HG02970 (cell line): ENCODE data around the gene SMOC1.

ENCODE experiments used
- ATAC-seq: cut with Tn5 transposase; IDR thresholded peaks from one replicate; pipeline ENCODE4 v1.9.1; 2021; ENCODE audit warnings: mild to moderate bottlenecking, moderate library complexity, moderate number of reproducible peaks; ENCODE audit not compliant: unreplicated experiment, low FRiP score

Gene SMOC1

DNA sequence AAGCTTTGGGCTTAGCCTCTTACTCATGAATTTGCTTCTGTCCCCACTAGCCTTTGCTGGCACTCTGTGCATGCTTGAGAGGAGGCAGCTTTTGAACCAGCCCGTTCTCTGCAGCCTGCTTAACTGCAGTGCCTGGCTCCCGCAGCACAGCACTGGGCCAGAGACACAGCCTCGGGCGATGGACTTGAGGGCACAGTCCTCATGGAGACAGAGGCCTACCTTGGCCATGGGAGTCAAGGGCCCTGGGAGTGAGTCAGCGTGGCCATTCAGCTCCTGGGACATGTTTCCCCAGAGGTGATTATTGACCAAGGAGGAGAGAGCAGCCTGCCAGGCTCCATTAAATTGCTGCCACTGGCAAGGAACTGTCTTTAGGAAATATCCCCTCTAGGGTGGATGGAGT is 93.5 kb downstream of the SMOC1 start:
- ATAC-seq, result no peak

DNA sequence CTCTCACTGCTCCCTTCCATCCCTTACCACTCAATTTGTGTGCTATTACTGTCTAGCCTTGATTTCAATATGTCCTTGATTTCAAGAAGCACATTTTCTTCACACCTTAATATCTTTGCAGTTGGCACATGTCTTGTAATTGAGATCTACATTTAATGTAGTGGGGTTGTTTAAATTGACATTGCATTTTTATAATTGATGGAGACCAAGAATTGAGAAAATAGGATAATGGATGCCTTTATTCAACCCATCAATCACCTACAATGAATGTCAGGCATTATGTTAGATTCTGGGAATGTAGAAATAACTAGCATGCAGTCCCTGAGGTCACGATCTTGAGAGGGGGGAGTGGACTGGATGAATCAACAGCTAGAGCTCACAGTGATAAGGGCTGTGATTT is 94.6 kb downstream of the SMOC1 start:
- ATAC-seq, result no peak

DNA sequence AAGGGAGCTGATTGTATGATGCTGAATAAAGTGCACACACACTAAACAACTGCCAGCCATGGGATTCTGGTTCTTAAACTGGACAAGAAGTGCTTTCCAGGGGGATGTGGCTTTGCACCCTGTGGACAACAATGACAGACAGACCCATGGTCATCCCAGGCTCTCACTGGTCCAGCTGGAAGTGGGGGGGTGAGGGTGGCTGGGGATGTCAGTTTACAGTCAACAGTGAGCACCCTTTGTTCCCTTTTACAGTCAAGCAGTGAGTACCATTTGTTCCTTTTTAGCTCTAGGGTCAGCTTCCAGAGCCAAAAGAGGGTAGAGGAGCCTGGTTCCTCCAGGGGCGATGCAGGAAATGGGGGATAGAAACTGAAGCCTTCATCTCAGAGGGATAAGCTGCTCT is 100.7 kb downstream of the SMOC1 start:
- ATAC-seq, result no peak

DNA sequence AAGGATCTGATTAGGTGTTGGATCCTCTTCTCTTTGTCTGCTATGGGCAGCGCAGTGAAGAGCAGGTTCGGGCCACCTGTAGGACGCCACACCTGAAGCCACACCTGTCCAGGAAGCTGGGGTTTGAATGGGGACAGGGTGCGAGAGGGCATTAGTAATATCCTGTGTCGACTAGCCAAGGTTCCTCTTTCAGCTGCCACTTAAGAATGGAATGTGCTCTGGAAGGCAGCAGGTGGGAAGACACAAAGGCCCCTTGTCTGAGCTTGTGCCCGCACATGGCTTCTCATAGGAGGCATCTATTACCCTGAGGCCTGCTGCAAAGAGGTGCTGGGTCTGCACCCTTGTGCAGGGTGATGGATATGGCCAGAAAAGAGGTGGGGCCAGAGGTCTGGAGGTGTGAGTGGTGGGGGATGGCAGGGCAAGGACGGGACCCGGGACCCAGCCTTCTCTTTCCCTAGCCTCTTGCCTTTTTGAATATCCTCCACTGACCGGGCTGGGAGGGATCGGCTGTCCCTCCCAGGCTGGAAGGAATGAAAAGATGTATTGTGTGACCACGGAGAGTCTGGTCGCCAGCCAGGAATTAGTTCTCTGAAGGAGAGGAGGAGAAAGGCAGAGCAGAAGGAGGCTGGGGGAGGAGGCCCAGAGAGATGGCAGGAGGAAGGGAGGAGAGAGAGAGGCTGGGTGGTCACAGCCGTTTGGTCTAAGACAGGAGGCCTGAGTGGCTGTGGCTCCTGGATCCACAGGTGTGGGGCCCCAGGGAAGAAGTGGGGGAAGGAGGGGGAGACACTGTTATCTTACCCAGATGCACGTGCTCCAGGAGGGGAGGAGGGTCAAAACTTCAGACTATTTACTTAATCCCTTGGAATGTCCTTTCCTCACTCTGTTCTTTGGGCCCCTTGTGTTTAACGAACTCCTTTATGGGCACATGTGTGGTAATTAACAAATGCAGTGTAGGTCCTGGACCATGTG is 101.5 kb downstream of the SMOC1 start:
- ATAC-seq, result no peak

DNA sequence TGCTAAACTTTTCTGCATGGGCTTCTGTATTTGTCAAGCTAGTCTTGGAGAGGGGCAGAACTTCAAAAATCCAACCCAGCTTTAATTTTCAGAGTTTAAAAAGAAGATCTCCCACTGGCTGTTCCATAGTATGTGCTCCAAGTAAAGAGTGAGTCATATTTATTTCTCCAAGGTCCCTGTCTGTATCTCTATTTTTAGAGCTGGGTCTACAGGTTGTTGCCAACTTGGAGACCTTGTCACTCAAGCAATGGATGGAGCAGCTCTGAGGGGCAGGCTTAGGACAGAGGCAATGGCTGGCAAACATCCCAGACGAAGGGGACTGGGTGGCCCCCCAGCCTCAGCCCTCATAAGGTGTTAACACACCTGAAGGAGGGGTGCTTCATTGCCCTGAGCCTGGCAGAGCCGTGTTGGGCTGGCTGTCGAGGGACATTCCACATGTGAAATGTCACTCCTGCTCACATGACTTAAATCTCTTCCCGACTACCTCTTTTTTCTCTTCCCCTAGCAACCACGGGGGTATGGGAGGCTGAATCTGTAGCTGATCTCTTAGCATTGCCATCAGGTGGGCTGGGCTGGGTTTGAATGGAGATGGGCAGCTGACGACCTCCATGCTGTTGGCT is 103.1 kb downstream of the SMOC1 start:
- no peak for ATAC-seq

DNA sequence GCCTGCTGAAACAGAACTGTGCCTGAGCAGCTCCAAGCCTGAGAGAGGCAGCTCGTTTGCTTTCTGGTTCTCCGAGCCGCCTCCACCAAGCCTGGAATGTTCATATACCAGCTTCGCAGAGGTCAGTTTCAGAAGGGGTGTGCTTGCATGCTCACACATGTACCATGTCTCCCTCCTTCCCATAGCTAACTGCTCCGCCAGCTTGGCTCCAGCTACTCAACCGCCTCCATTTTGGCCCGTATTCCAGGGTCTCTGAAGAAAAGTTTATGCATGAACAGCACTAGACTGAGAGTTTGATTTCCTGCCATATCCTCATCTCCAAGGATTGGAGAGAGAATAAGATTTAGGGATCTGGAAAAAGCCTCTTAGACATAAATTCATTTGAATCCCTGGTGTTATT is 103.7 kb downstream of the SMOC1 start:
- no peak for ATAC-seq

DNA sequence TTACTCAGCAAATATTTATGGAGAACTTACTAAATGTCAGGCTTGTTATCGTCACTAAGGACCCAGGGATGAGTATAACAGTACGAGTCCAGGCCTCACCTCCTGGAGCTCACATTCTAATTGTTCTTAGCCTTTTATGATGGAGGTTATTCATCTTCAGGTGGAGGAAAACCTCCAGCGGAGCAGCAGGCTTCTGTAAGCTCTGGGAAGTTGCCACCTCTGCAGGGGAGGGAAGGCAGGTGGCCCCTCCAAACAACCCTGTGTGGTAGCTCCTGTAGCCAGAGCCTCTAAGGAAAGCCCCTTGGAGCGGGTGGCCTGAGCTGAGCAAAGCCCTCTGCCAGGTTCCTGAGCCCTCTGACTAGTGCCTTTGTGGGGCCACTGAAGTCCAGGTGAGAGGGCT is 104.1 kb downstream of the SMOC1 start:
- no peak for ATAC-seq

DNA sequence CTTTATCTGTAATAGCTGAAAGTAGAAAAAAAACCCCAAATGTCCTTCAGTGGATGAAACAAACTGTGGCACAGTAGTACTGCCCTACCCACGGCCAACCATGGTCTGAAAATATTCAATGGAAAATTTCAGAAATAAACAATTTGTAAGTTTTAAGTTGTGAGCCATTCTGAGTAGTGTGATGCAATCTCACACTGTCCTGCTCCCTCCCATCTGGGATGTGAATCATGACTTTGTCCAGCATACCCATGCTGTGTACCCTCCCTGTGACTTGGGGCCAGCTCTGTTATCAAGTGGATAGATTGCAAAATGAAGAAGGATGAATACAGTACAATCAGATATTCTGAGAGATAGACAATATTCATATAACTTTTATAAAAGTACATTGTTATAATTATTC is 106.2 kb downstream of the SMOC1 start:
- no peak for ATAC-seq

DNA sequence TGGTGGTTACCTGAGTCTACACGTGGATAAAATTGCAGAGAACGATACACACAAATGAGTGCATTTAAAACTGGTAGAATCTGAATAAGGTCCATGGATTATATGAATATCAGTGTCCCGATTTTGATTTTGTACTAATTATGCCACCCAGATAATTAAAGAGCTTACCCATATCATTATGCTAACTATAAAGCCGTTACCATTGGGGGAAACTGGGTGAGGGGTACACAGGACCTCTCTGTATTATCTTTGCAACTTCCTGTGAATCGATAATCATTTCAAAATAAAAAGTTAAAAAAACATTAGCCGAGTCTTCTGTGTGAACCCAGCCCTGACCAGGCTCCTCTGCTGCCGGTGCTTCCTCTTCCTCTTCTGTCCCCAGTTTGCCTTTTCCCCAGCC is 107.1 kb downstream of the SMOC1 start:
- no peak for ATAC-seq

DNA sequence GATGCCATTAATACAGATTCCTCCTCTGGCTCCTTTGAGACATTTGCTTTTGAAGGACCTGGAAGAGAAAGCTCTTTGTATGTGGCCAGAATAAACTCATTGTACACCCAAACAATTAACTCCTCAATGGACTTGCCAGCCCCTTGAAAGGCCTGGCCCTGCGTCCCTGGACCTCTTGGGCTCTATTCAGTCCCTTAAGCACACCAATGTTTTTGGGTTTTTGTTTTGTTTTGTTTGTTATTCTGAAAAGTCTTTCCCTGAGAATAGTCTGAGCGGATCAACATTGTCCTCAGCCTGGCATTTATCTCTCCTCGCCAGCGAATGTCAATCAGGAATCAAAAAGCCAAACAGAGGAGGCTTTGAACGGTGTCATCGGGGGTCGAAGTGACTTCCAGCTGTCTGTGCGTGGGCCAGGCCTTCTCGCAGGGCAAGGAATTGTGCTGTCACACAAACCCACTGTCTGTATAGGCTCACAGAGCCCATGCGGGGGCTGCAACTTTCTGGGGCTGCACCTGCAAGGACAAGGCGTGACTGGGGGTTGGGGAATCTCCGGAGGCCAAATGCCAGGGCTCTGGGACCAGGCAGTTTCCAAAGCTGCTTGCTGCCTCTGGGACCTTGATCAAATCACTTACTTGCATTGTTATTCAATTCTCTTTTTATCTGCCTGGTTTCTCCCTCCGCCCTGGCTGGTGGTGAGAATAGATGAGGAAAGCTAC is 108.3 kb downstream of the SMOC1 start:
- ATAC-seq, result no peak

DNA sequence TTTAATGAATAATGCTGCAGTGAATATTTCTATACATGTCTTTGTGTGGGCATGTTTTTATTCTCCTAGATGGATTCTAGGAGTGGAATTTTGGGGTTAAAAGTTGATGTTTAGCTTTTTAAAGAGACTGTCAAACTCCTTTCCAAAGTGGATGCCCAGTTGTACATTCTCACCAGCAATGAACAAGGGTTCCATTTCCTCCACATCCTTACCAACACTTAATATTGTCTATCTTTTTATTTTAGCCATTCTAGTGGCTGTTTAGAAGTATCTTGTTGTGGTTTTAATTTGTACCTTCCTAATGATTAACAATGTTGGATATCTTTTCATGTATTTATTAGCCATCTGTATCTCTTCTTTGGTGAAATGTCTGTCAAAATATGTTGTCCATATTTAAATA is 109.8 kb downstream of the SMOC1 start:
- ATAC-seq, result no peak

DNA sequence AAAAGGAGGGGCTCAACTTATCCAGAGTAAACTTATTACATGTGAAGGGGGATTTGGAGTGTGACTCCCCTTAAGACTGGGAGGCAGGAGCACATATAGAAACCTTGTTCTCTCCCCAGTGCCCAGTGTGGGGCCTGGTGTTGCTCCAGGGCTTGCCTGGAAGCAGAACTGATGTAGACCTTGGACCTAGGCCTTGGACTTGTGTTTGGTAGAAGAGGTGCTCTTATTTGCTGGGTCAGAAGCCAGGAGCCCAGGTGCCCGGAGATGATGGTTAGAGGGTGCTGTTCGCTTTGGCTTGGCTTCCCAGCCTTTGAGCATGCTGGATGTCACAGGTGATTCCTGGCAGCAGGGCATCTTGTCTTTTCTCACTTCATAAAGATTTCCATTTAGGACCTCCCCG is 110.4 kb downstream of the SMOC1 start:
- no peak for ATAC-seq

DNA sequence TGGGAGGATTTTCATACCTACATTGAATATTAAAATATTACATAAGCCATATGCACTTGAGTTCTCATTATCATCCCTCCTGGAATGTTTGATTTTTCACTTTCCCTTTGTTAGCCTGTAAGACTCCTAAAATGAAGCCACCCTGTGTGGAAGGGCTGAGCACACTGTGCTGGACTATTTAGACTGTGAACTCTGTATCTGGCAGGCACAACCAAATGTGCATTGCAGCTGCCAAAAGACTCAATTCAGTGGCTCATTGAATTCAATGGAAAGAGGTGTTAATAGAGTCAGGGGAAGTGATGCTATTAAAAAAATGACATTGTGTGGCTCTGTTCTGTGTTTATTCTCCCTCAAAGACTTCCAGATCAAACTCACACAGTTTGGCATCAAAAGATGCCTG is 111.1 kb downstream of the SMOC1 start:
- ATAC-seq, result no peak

DNA sequence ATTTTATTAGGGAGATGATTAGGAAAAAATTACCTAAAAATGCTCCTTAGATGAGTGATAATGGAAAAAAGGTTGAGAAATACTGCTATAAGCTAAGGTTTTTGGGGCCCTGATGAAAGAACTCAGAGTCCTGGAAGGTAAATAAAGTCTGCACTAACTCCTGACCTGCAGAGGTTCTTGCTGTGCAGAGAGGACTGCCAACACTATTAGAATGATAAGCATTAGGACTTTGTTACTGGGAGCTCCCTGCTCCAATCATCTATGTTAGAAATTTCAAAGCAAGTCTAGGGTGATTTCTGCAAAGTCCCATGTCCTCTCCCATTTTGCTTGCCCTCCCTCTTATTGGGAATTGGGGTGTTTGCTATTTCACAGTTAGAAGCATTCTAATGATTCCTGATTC is 112.2 kb downstream of the SMOC1 start:
- no peak for ATAC-seq

DNA sequence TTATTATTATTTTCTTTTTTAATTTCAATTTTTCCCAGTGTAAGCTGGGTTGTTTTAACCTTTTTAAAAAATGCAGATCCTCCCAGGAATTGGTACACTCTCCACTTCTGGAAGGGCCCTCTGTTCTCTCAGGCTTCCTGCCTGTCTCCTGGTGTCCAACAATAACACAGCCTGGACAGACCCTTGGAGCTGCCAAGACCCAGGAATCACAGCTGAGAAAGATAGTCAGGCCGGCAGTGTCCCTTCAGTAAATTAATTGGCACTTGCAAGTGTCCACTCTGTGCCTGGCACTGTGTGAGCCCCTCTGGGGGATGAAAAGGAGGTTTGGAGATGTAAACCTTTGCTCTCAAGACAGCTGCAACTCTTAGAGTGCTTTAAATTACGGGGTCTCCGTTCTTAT is 113.3 kb downstream of the SMOC1 start:
- no peak for ATAC-seq

DNA sequence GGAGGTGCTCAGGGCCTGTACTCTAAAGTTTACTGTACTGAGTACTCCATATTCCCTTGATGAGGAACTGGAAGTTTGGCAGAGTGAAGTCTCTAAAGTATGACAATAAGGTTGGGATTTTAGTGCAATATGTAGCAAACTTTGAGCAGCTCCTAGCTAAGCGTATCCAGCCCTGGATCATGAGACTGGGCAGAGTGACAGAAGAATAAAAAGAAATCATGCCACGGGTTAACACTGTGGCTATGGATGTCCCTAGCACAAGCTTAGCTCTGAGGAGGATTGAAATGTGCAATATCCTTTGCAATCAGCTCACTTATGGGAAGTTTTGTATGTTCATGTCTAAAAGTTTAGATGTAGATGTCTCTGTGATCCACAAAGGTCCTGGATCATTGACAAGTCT is 114.1 kb downstream of the SMOC1 start:
- no peak for ATAC-seq

DNA sequence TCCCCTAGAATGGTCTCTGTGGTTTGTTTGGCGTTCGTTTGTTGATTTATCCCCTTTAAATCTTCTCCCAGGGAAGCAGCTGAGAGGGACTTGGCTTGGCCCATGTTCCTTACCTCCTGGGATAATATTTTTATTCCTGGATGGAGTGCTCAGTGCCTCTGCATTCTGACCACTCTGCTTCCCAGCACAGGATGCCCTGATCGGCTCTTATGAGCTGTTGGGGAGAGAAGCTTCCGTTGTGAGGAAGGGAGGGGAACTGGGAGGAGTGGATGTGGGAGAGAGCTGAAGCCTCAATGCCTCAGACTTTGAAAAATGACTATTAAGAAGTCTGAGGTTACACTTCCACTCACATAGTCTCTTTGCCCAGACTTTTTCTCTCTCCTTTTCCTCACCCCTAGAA is 114.8 kb downstream of the SMOC1 start:
- ATAC-seq, result no peak

DNA sequence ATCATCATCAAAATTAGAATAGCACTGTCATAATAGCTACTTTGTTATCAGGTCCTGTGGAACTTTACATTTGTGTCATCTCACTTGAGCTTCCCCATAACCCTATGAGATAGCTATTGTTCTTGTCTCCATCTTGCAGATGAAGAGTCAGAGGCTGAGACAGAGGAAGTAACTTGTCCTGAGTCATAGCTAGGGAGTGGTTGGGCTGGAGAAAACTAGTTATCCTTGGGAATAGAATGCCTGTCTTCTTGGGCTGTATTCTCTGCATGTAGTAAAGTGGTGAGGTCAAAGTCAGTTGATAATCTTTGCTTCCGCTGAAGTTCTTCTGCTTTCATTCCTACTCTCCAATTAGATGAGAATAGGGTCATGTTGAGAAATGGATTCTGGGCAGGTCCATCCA is 117.0 kb downstream of the SMOC1 start:
- ATAC-seq, result no peak

DNA sequence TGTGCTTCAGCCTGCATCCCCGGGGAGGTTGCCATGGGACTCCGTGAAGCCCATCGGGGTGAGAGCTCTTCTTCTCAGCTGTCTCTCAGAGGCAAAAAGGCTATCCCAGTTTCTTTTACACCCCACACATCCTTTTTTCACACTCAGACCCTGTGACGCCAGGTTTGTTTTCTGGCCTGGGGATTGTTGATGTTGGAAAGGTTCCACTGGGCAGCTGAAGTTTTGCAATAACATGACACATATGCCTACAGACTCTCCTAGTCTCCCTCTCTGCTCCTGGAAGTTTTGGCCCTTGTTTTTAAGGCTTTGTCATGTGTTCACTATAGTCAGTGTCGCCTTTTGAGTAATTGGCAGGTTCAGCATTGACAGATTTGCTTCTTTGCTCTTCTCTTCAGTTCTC is 118.6 kb downstream of the SMOC1 start:
- no peak for ATAC-seq

DNA sequence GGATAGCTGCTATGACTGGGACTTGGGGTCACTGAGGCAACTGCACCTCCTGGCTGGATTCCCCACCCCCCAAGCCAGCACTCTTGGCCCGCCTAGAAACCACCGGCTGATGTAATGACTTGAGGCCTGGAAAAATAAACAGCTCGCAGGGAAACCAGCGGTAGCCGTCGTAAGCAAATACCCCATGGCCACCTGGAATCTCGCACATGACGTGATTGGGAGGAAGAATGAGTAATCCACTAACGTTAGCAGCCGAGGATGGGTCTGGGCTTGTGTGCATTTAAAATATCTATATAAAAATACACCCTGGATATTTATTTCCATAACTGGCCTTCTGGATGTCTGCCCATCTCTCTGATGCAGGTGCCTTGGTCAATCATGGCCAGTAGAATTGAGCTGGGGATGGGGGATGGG is 120.1 kb downstream of the SMOC1 start:
- ATAC-seq, result no peak

DNA sequence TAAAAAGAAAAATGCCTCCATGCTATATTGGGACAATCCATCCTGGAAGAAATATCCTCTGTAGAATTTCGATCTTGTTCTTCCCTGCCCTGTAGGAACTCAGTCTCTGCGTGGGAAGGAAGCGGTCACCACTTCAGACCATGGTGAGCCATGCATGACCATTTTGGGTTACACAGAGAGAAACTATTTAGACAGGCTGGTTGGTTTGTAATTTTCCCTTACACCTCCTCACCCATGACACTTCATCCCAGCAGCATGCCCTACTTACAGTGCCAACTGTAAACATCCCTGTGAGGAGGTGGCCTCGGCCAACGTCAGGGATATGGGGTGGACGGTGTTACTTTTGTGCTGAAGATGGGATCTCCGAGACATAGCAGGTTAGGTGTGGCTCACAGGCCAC is 121.4 kb downstream of the SMOC1 start:
- ATAC-seq, result no peak
